SU-DHL-6 (cell line): ENCODE results near the gene KRTAP9-1.
"Not testable (repeated sequence)": the region's sequence is repeated elsewhere in the genome, so short reads cannot be mapped to it uniquely, and the experiment has no call there.

ENCODE experiments used
- H2AFZ ChIP-seq: fragments of 200-600 bp; sonication (generic); 2 replicates; pipeline ENCODE4 v1.6.1; 2014; ENCODE audit warnings: low read depth, mild to moderate bottlenecking, moderate library complexity, mixed read lengths, antibody characterized with exemption, low read length; ENCODE audit not compliant: severe bottlenecking
- H3F3A ChIP-seq: fragments of 200-600 bp; shearing (Covaris generic); 2 replicates; pipeline ENCODE4 v1.6.0; 2016; ENCODE audit warnings: antibody characterized with exemption, mild to moderate bottlenecking; ENCODE audit not compliant: insufficient read depth
- H3K27ac ChIP-seq: fragments of 200-600 bp; sonication (generic); 2 replicates; pipeline ENCODE4 v1.5.1; 2016; ENCODE audit warnings: low read depth, mild to moderate bottlenecking, low read length, moderate library complexity, mixed read lengths
- H3K27me3 ChIP-seq: fragments of 200-600 bp; sonication (generic), shearing (Covaris generic); 2 replicates; pipeline ENCODE4 v1.6.0; 2014; ENCODE audit warnings: mild to moderate bottlenecking, low read length
- H3K36me3 ChIP-seq: fragments of 200-600 bp; sonication (generic); 2 replicates; pipeline ENCODE4 v1.6.1; 2014; ENCODE audit warnings: mild to moderate bottlenecking, low read length, mixed read lengths
- H3K4me2 ChIP-seq: fragments of 300-600, 200-600 bp; shearing (Covaris generic), sonication (generic); 2 replicates; pipeline ENCODE4 v1.6.0; 2014; ENCODE audit warnings: low read length, low read depth, mild to moderate bottlenecking; ENCODE audit not compliant: poor library complexity, severe bottlenecking
- H3K4me3 ChIP-seq: fragments of 200-600 bp; sonication (generic); 2 replicates; pipeline ENCODE4 v1.5.1; 2014; ENCODE audit warnings: antibody characterized with exemption, low read length, mild to moderate bottlenecking, mixed read lengths; ENCODE audit not compliant: insufficient read depth, poor library complexity, severe bottlenecking
- H3K79me2 ChIP-seq: fragments of 200-600 bp; sonication (generic); 2 replicates; pipeline ENCODE4 v1.6.1; 2014; ENCODE audit warnings: mild to moderate bottlenecking, low read length, moderate library complexity; ENCODE audit not compliant: insufficient read depth
- H3K9ac ChIP-seq: fragments of 200-600 bp; sonication (generic); 2 replicates; pipeline ENCODE4 v1.7.0; 2014; ENCODE audit warnings: mild to moderate bottlenecking, low read length
- H3K9me2 ChIP-seq: fragments of 200-600 bp; sonication (generic); replicated peaks from 2 replicates; pipeline ENCODE4 v1.6.1; 2014; ENCODE audit warnings: low read length; ENCODE audit not compliant: insufficient read depth
- H3K9me3 ChIP-seq: fragments of 200-600 bp; sonication (generic); 2 replicates; pipeline ENCODE4 v1.6.1; 2014; ENCODE audit warnings: low read length, mixed read lengths; ENCODE audit not compliant: insufficient read depth
- H4K20me1 ChIP-seq: fragments of 200-600 bp; sonication (generic); 2 replicates; pipeline ENCODE4 v1.6.1; 2014; ENCODE audit warnings: low read depth, mild to moderate bottlenecking, antibody characterized with exemption, low read length, moderate library complexity, mixed read lengths
- CTCF ChIP-seq: fragments of 200-600 bp; sonication (generic); IDR thresholded peaks from one replicate; pipeline ENCODE4 v1.5.1; 2017; ENCODE audit warnings: antibody characterized with exemption, mild to moderate bottlenecking, low read length, moderate library complexity; ENCODE audit not compliant: insufficient read depth, poor library complexity, severe bottlenecking
- EZH2phosphoT487 ChIP-seq: fragments of 200-600 bp; sonication (generic), shearing (Covaris generic); conservative IDR thresholded peaks from 2 replicates; pipeline ENCODE4 v1.6.1; 2018; ENCODE audit warnings: mild to moderate bottlenecking, antibody characterized with exemption, low read length, moderate library complexity, mixed read lengths

The KRTAP9-1 gene

GRCh38 chr17:41223821-41224220, 34.1 kb downstream of the KRTAP9-1 start:
- no peak overlapping the region for H3K4me3 ChIP-seq
- no peak overlapping the region for H2AFZ ChIP-seq
- no peaks in the 10 kb centered on the region for H3K79me2 ChIP-seq
- no peaks in the 10 kb centered on the region for H3K36me3 ChIP-seq
- H3K9me2 ChIP-seq = no peaks in the 10 kb centered on the region
- no peaks in the 10 kb centered on the region for H4K20me1 ChIP-seq
- no peak overlapping the region for H3K4me2 ChIP-seq
- H3F3A ChIP-seq = no peaks in the 10 kb centered on the region
- TF ChIP-seq CTCF = no peak
- H3K27me3 ChIP-seq = no peaks in the 10 kb centered on the region
- no peak overlapping the region for H3K27ac ChIP-seq
- H3K9me3 ChIP-seq = no peaks in the 10 kb centered on the region
- H3K9ac ChIP-seq = no peak overlapping the region

- no peaks in the 10 kb centered on the region for H3K79me2 ChIP-seq
- H3K36me3 ChIP-seq = no peaks in the 10 kb centered on the region
- no peak overlapping the region for H2AFZ ChIP-seq
- no peak overlapping the region for H3K4me2 ChIP-seq
- no peaks in the 10 kb centered on the region for H4K20me1 ChIP-seq
- H3K9me3 ChIP-seq = no peaks in the 10 kb centered on the region
- no peaks in the 10 kb centered on the region for H3K27me3 ChIP-seq
- no peak overlapping the region for H3K4me3 ChIP-seq
- H3K9me2 ChIP-seq = no peaks in the 10 kb centered on the region
- H3K9ac ChIP-seq = no peak overlapping the region
- no peaks in the 10 kb centered on the region for H3F3A ChIP-seq
- TF ChIP-seq CTCF (no peak), EZH2phosphoT487 (no peak)
- H3K27ac ChIP-seq = no peak overlapping the region
Observed at GRCh38 chr17:41226051-41226450, 36.4 kb downstream of the KRTAP9-1 start.

- not testable (repeated sequence) for H2AFZ ChIP-seq, H3K9ac ChIP-seq, H3K4me3 ChIP-seq, H3K27ac ChIP-seq, H4K20me1 ChIP-seq, H3K27me3 ChIP-seq, H3K36me3 ChIP-seq, H3K9me2 ChIP-seq, H3K4me2 ChIP-seq, H3K79me2 ChIP-seq, H3K9me3 ChIP-seq, H3F3A ChIP-seq
Observed at GRCh38 chr17:41226598-41227095, 37.0 kb downstream of the KRTAP9-1 start, which contains the start of gene KRTAP9-2. TSS of gene KRTAP9-2 (plus strand) at chr17:41226648. CDS start at chr17:41226655, 7 bp downstream.

- Histone ChIP-seq H3K36me3 (no peaks in the 10 kb centered on the region), H3K4me2 (no peak overlapping the region), H3K9me3 (no peaks in the 10 kb centered on the region), H3K9ac (no peak overlapping the region), H3K79me2 (no peaks in the 10 kb centered on the region), H3K9me2 (no peaks in the 10 kb centered on the region), H3K4me3 (no peak overlapping the region), H2AFZ (no peak overlapping the region), H3K27ac (no peak overlapping the region), H4K20me1 (no peaks in the 10 kb centered on the region), H3F3A (no peaks in the 10 kb centered on the region), H3K27me3 (no peaks in the 10 kb centered on the region)
- TF ChIP-seq EZH2phosphoT487 (no peak), CTCF (no peak)
Observed at GRCh38 chr17:41230094-41230493, 40.4 kb downstream of the KRTAP9-1 start.
